ENCODE data around the gene TEX52.
"Not testable (repeated sequence)": the region's sequence is repeated elsewhere in the genome, so short reads cannot be mapped to it uniquely, and the experiment has no call there.

The TEX52 gene

DNA sequence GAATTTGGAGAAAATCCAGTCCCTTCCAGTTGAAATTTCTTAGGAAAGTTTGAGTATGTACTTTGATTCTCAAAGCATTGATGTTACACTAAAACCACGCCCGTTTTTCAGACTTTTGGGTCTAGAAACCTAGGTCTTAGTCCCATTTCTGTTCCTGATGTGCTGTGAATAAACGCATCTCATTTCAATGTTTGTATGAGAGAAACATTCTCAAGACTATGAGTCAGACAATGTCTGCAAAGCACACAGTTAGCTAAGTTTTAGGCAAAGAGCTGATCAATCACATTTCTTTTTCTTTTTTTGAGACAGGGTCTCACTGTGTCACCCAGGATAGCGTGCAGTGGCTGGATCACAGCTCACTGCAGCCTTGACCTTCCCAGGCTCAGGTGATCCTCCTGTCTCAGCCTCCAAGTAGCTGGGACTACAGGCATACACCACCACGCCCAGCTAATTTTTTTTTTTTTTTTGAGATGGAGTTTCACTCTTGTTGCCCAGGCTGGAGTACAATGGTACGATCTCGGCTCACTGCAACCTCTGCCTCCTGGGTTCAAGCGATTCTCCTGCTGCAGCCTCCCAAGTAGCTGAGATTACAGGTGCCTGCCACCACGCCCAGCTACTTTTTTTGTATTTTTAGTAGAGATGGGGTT is 12.3 kb upstream of the TEX52 start:
- not testable (repeated sequence) for DNase-seq (ENCODE audit: low read depth in 2 of 2, low spot score in 1 of 2)

GRCh38 chr12:2864198-2864597 is 7.4 kb upstream of the TEX52 start:
- DNase-seq (ENCODE audit: low read depth in 2 of 2, low spot score in 1 of 2), result no peak

- not testable (repeated sequence) for DNase-seq (ENCODE audit: low read depth in 2 of 2, low spot score in 1 of 2)
Measured at GRCh38 chr12:2863402-2863801, 6.6 kb upstream of the TEX52 start.

GRCh38 chr12:2862876-2863275 is 6.0 kb upstream of the TEX52 start:
- no peak for DNase-seq (ENCODE audit: low read depth in 2 of 2, low spot score in 1 of 2)

GRCh38 chr12:2860170-2860569 is 3.3 kb upstream of the TEX52 start:
- no peak for DNase-seq (ENCODE audit: low read depth in 2 of 2, low spot score in 1 of 2)

DNA sequence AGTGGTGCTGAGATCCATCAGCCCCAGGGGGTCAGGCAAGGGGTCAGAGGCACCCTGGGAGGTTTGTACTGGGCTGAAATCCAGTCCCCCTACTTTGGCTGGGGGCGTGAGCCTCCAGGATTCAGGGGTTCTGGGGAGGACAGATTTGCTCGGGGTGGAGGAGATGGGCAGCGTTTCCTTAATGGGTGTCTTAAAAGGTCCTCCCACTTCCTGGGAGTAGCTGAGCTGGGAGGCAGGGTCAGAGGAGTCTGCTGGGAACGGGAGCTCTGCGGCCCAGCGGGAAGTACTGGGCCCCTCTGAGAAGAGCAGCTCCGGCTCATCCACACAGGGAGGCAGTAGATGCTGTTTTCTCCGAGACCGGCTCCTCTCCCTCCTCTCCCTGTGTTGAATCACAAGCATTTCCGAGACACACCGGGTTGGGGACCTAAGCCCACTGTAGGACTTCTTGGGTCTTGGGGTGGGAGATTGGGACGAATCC is 2.1 kb upstream of the TEX52 start:
- no peak for DNase-seq (ENCODE audit: low read depth in 2 of 2, low spot score in 1 of 2)

- no peak for DNase-seq (ENCODE audit: low read depth in 2 of 2, low spot score in 1 of 2)
Measured at GRCh38 chr12:2858334-2858733, 1.5 kb upstream of the TEX52 start.

DNA sequence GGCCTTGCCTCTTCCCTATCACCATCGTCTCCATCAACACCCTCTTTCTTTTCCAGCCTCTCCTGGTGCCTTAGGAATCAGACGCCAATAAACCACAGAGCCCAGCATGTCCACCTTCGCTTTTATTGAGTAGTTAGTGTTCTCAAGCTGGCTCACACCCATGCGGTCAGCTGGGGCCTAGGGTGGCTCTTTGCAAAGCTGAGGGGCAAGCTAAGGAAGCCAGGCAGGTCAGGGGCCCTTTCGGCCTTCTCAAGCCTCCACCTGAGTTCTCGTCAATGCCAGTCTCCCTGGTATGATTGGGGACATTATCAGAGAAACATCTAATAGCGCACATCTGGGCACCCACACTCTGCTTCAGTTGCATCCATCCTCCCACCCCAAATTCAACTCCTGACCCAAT is 737 bp upstream of the TEX52 start:
- DNase-seq (ENCODE audit: low read depth in 2 of 2, low spot score in 1 of 2), result no peak

- DNase-seq (ENCODE audit: low read depth in 2 of 2, low spot score in 1 of 2), result no peak
Measured at GRCh38 chr12:2856051-2856450, 788 bp downstream of the TEX52 start.

DNA sequence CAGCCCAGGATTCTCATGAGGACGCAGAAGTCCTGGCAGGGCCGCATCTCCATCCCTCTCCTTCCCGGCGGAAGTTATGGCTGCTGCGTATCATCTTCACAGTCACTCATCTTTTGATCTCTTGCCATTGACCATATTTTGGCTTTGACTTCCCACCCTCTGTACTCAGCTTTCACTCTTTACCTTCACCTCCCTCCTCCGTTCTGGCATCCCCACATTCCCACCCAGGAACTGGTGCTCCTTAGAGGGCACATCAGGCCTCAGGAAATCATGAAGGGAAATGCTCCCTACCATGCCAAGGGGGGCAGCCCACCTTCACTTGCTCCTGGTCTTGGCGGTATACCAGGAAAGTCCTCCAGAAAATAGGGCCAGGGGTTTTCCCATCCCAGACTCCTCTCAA is 1.3 kb downstream of the TEX52 start:
- no peak for DNase-seq (ENCODE audit: low read depth in 2 of 2, low spot score in 1 of 2)

GRCh38 chr12:2854669-2855453 is 2.0 kb downstream of the TEX52 start:
- DNase-seq (ENCODE audit: low read depth in 2 of 2, low spot score in 1 of 2), result no peak

- DNase-seq (ENCODE audit: low read depth in 2 of 2, low spot score in 1 of 2), result no peak
Measured at GRCh38 chr12:2853626-2854025, 3.2 kb downstream of the TEX52 start.

DNA sequence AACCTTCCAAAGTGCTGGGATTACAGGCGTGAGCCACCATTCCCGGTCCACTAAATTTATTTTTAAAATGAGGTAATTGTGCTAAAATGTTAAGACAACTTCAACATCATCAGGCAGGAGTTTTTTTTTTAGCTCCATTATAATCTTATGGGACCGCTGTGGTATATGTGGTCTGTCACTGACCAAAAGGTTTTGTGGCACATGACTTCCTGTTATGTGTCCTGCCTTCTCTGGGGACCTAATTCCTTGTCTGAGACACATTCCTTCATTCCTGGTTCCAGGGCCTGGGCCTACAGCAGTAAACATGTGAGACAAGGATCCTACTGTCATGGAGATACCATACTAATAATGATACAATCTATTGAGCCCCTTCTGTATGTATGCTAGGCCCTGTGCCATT is 4.9 kb downstream of the TEX52 start:
- DNase-seq (ENCODE audit: low read depth in 2 of 2, low spot score in 1 of 2), result no peak

DNA sequence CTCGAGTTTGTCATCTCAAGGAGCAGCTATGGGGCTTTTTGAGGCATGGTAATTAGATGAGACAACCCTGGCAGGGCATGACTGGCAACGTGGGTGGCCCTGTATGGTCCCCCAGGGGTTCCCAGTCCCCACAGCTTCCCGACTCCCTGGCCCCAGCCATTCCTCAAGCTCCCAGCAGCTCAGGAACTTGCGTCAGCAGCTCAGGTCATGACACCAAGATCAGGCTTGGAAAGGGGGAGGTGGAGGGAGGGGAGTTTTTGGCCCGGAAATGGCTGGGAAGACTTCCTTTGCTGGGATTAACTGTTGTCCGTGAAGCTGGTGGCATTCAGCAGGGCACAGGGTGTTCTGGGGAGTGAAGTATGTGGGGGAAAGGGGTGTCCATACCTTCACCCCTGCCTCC is 11.6 kb downstream of the TEX52 start:
- no peak for DNase-seq (ENCODE audit: low read depth in 2 of 2, low spot score in 1 of 2)

GRCh38 chr12:2844786-2845185 is 12.1 kb downstream of the TEX52 start:
- DNase-seq (ENCODE audit: low read depth in 2 of 2, low spot score in 1 of 2), result no peak

- DNase-seq (ENCODE audit: low read depth in 2 of 2, low spot score in 1 of 2), result no peak
Measured at GRCh38 chr12:2842948-2843347, 13.9 kb downstream of the TEX52 start.

- no peak for DNase-seq (ENCODE audit: low read depth in 2 of 2, low spot score in 1 of 2)
Measured at GRCh38 chr12:2841056-2841650, 15.7 kb downstream of the TEX52 start.

GRCh38 chr12:2836574-2836973 is 20.3 kb downstream of the TEX52 start:
- DNase-seq (ENCODE audit: low read depth in 2 of 2, low spot score in 1 of 2), result no peak

DNA sequence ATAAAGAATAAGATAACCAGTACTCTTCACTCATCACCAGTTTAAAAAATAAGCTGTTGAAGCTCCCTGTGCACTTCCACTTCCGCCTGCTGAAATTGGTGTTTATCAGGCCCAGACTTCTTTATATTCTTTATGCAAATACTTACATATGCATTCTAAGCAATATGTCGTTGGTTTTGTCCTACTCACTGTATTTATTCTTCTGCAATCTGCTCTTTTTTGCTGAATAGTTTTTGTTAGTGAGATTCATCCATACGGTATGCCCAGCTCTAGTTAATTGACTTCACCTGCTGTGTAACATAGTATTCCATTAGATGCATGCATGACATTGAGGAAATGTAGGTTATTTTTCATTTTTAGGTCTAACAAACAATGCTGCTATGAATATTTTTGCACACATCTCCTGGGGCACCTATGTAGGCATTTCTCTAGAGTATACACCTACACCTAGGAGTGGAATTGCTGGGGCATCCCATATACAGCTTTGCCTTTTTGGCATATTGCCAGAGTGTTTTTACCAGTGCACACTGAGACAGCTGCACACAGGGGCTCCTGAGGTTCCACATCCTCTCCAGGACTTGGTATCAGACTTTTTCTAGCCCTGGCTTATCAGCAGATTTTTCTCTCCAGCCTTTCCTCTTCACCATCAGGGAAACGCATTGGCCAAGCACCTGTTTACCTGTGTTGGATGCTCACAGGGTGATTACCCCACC is 21.0 kb downstream of the TEX52 start:
- no peak for DNase-seq (ENCODE audit: low read depth in 2 of 2, low spot score in 1 of 2)

GRCh38 chr12:2834581-2835491 is 22.0 kb downstream of the TEX52 start, which contains the start of gene NRIP2:
Gene NRIP2 (minus strand): TSS chr12:2835035. CDS start chr12:2834983, 52 bp downstream.
- DNase-seq (ENCODE audit: low read depth in 2 of 2, low spot score in 1 of 2), result no peak

- no peak for DNase-seq (ENCODE audit: low read depth in 2 of 2, low spot score in 1 of 2)
Measured at GRCh38 chr12:2833810-2834209, 23.0 kb downstream of the TEX52 start.
